A172 (cell line): Measurements from ENCODE around the gene ZNF677. TPM values are rescaled to one million over a fixed set of nuclear protein-coding genes. Genes with fewer than 3 reads are reported as not detected.
"Not testable (repeated sequence)": the region's sequence is repeated elsewhere in the genome, so short reads cannot be mapped to it uniquely, and the experiment has no call there.

ENCODE experiments used
- DNase-seq: peaks from one replicate; pipeline ENCODE4 v3.0.0-alpha.2; 2015; ENCODE audit warnings: low spot score
- total RNA-seq: library from RNA; depleted of rRNA; stranded (reverse); fragments of >200 nt; shearing (Covaris generic); gene quantifications from 2 replicates; pipeline ENCODE4 v1.2.3, GENCODE V29; 2014; rRNA removed

Gene ZNF677
- total RNA-seq, 1 experiment from 2014 or later: 9.3 TPM

GRCh38 chr19:53193535-53194222 lies 61.0 kb downstream of the ZNF677 start:
- no peak for DNase-seq

- no peak for DNase-seq
Observed at GRCh38 chr19:53192771-53193534, 61.7 kb downstream of the ZNF677 start, which contains the start of gene ZNF665. Gene ZNF665 (minus strand): TSS chr19:53193358. CDS start chr19:53182898, 10,460 bp downstream.

GRCh38 chr19:53190253-53190652 lies 64.4 kb downstream of the ZNF677 start:
- DNase-seq: no peak

GRCh38 chr19:53189691-53190198 lies 64.9 kb downstream of the ZNF677 start:
- DNase-seq: not testable (repeated sequence)

Other genes starting within 250 kb of the ZNF677 start
- gene ERVV-1, start 241.0 kb downstream of the ZNF677 start, total RNA-seq: not detected in 2 replicates
- gene ERVV-2, start 210.1 kb downstream of the ZNF677 start, total RNA-seq: 0.22 TPM in 1 of 2 replicates, not detected in the other
- 19.6 and 20.6 TPM in 2 replicates for gene ZNF160, start 151.5 kb downstream of the ZNF677 start, total RNA-seq
- gene ZNF415, start 122.0 kb downstream of the ZNF677 start, total RNA-seq: 0.22 TPM in 1 of 2 replicates, not detected in the other
- gene ZNF347, start 95.8 kb downstream of the ZNF677 start, total RNA-seq: 17.7 and 19.3 TPM in 2 replicates
- not detected in 2 replicates for gene ZNF665, start 61.5 kb downstream of the ZNF677 start, total RNA-seq
- not detected in 2 replicates for gene VN1R2, start 3.4 kb upstream of the ZNF677 start, total RNA-seq
- gene VN1R4, start 12.8 kb upstream of the ZNF677 start, total RNA-seq: not detected in 2 replicates
- gene ZNF845, start 78.9 kb upstream of the ZNF677 start, total RNA-seq: 15.3 and 15.4 TPM in 2 replicates
- 2.0 and 2.8 TPM in 2 replicates for gene ZNF525, start 110.8 kb upstream of the ZNF677 start, total RNA-seq
- 26.9 and 29.5 TPM in 2 replicates for gene ZNF765, start 140.3 kb upstream of the ZNF677 start, total RNA-seq
- gene ZNF761, start 177.1 kb upstream of the ZNF677 start, total RNA-seq: 22.4 and 37.0 TPM in 2 replicates
- gene ZNF813, start 212.9 kb upstream of the ZNF677 start, total RNA-seq: 2.1 and 2.7 TPM in 2 replicates